Epithelial cell of proximal tubule (primary cell): ENCODE data around the gene PSKH1. TPM values are rescaled to one million over a fixed set of nuclear protein-coding genes. Genes with fewer than 3 reads are reported as not detected.
"Not testable (repeated sequence)": the region's sequence is repeated elsewhere in the genome, so short reads cannot be mapped to it uniquely, and the experiment has no call there.

Source experiments
- DNase-seq: peaks from one replicate; pipeline ENCODE4 v3.0.0-alpha.2; 2011; ENCODE audit warnings: low read depth
- H3K4me3 ChIP-seq: 2 replicates; pipeline ENCODE4 v1.5.1; 2011; ENCODE audit warnings: low read depth, mild to moderate bottlenecking, low read length
- CTCF ChIP-seq: conservative IDR thresholded peaks from 2 replicates; pipeline ENCODE4 v1.5.1; 2012; ENCODE audit warnings: low read depth, mild to moderate bottlenecking, low read length
- total RNA-seq: library from RNA; depleted of rRNA; stranded (reverse); fragments of >200 nt; gene quantifications from 2 replicates; pipeline ENCODE4 v1.2.3, GENCODE V29; 2015

The PSKH1 gene
- total RNA-seq, 1 donor from 2014 or later, result 6.7 TPM

DNA sequence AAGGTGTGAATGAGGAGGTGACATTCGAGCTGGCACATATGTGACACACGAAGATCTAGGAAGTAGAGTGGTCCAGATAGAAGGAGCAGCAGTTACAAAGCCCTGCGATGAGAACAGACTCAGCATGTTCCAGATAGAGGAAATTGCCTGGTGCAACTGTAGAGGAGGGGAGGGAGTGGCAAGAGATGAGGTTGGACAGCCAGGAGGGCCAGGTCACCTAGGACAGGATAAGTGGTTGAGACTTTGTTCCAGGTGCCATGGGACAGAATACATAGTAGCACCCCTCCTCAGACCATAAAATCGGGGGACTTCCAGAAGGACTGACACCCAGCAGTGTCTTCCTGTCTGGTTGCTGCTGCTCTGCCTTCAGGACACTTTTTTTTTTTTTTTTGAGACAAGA, 34.6 kb upstream of the PSKH1 start:
- TF ChIP-seq CTCF, result no peak
- no peak overlapping the region for H3K4me3 ChIP-seq
- DNase-seq, result no peak

GRCh38 chr16:67860589-67861398, 32.3 kb upstream of the PSKH1 start:
- no peak for DNase-seq
- no peak for TF ChIP-seq CTCF
- H3K4me3 ChIP-seq, result no peak overlapping the region

- no peak for TF ChIP-seq CTCF
- H3K4me3 ChIP-seq, result no peak overlapping the region
- no peak for DNase-seq
These were observed 31.2 kb upstream of the PSKH1 start for GRCh38 chr16:67861877-67862276.

GRCh38 chr16:67862623-67863583, 30.2 kb upstream of the PSKH1 start:
- no peak for TF ChIP-seq CTCF
- no peak for DNase-seq
- no peak overlapping the region for H3K4me3 ChIP-seq

DNA sequence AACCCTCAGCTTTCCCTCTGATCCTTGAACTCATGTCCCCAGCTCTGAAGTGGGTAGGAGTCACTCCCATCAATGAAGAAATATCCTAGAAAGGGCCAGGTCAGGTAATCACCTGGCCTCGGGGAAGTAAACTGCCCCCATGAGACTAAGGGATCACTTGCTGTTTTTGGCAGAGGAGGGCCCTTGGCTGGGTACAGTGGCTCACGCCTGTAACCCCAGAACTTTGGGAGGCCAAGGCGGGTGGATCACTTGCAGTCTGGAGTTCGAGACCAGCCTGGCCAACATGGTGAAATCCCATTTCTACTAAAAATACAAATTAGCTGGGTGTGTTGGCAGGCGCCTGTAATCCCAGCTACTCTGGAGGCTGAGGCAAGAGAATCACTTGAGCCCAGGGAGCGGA, 29.0 kb upstream of the PSKH1 start:
- DNase-seq, H3K4me3 ChIP-seq: not testable (repeated sequence)

DNA sequence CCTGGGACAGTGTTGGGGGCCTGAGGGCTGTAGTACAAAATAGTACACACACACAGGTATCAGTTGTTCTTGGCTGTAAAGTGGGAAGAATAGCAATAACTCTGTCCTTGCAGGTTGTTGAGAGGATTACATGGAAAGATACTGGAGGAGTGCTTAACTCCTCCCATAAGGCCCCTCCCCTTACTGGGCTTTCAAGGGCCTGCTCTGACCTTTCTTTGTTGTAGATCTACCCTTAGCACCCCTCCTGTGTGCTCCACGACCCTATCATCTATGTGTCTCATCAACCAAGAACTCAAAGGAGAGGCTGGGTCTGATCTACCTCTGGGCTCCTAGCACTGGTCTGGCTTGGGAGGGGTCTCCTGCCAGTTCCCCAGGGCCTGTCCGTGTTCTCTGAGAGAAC, 28.5 kb upstream of the PSKH1 start:
- TF ChIP-seq CTCF, result no peak
- DNase-seq, result no peak
- no peak overlapping the region for H3K4me3 ChIP-seq

GRCh38 chr16:67865318-67865717, 27.7 kb upstream of the PSKH1 start:
- DNase-seq, result no peak
- H3K4me3 ChIP-seq, result no peak overlapping the region
- TF ChIP-seq CTCF, result peak; percentile 72
